ENCODE data around the gene RSPH6A. TPM values are rescaled to one million over a fixed set of nuclear protein-coding genes. Genes with fewer than 3 reads are reported as not detected.
A peak's percentile ranks its signal among the peaks of the same experiment; 100 is the strongest.

The RSPH6A gene
- total and polyA plus RNA-seq, 2 of the 13 experiments (the other 11 are each of a cell fraction or from before 2014, with no cell fraction given): 0.07 TPM; not detected in 1

DNA sequence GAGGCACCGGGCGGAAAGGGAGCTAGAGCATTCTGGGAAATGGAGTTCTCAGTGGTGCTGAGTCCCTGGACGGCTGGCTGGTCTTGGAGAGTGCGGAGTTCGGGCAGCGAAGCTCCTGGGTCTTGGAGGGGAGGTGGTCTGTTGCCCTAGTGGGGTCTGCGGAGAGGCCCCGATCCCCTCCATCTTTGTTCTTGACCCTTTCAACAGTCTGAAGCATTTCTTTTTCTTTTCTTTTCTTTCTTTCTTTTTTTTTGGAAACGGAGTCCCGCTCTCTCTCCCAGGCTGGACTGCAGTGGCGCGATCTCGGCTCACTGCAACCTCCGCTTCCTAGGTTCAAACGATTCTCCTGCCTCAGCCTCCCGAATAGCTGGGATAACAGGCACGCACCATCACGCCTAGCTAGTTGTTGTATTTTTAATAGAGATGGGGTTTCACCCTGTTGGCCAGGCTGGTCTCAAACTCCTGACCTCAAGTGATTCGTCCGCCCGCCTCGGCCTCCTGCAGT, 48.3 kb upstream of the RSPH6A start (continued):
- TF ChIP-seq SIN3A (IDR thresholded peaks at IDR 0.05; ENCODE audit: borderline replicate concordance, low read depth, low read length) (peak; percentile 34; the same call in 1 of the 2 replicates), TBX2 (CRISPR knock-in tag; IDR thresholded peaks at IDR 0.05; ENCODE audit: borderline replicate concordance) (0 out of 2 replicates have a peak, but pooled peaks have one; percentile 16), ATRX (CRISPR knock-in tag; IDR thresholded peaks at IDR 0.05; ENCODE audit: borderline replicate concordance) (no peak), ZNF501 (CRISPR knock-in tag; IDR thresholded peaks at IDR 0.05) (peak; percentile 55; the same call in 1 of the 2 replicates), YEATS4 (CRISPR knock-in tag; IDR thresholded peaks at IDR 0.05; ENCODE audit: borderline replicate concordance) (no peak), KAT8 (CRISPR knock-in tag; IDR thresholded peaks at IDR 0.05) (peak; percentile 47; the same call in 1 of the 2 replicates), ELF4 (CRISPR knock-in tag; IDR thresholded peaks at IDR 0.05; ENCODE audit: borderline replicate concordance) (peak; percentile 66; the same call in 1 of the 2 replicates)

DNA sequence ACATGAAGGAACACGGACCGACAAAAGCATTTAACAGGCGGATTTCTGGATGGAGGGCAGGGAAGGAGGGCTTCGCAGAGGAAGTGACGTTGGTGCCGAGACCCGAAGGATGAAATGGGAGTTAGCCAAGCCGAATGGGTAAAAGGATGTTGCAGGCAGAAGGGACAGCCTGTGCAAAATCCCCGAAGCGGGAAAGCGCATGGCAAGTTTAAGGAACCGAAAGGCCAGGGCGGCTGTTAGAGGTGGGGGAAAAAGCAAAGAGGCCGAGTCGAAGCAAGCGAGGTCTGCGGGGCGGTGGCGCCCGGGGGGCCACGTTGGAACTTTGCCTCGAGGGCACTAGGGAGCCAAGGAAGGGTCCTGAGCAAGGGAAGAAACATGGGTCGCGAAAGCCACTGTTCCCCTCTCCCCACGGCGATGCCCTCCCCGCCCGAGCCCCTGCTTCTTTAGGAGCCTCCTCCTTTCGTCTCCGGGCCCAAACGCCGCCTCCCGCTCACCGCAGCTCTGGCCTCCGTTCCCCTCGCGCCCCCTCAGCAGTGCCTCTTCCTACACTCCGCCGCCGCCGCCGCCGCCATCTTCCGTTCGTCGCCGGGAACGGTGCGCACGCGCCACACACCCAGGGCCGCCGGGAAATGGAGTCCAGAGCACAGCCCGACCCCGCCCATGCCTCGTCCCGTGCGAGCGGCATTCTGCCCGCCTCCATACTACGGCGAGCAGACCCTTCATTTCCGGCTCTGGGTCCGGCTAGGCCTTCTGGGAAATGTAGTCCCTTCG, 47.6 kb upstream of the RSPH6A start, which contains the start of gene SYMPK:
Gene SYMPK, minus strand, starts transcription at position 584 of the 771 bp plus-strand sequence. CDS start 8,652 bp downstream, outside the sequence.
- H3K27ac ChIP-seq (ENCODE audit: extremely low read length, insufficient read depth, low read length): peak within 1 kb of the TSS; percentile 71
- H3K4me3 ChIP-seq (replicated peaks in 1 of 3; ENCODE audit: insufficient read depth in 1 of 3, low read depth in 2 of 3, low read length in 3 of 3): peak within 1 kb of the TSS; percentile 92 to 97 (median 93)
- in situ Hi-C loops (cut with HindIII; ENCODE audit: extremely low pct_ligation_motif_present, low pct_unique_long_range_greater_than_20kb) (no loop called here), intact Hi-C loops (cut with micrococcal nuclease; ENCODE audit: unreplicated experiment) (loop anchor here (1.0 kb wide), 2 partner anchors 12 to 21 kb away; no protein-coding TSS in a partner anchor)
- DNase-seq (ENCODE audit: low spot score) (peak; percentile 98), ATAC-seq (peak; percentile 93), FAIRE-seq (peak; percentile 90)
- WGBS (ENCODE audit: low lambda C conversion rate): under 1% methylated on average over 51 of the region's 65 CpGs
- TSS peak; percentile 70 for BruUV-seq (replicated peaks)
- H3K4me2 ChIP-seq (ENCODE audit: low read depth, low read length): peak within 1 kb of the TSS; percentile 84
- H3K79me2 ChIP-seq (ENCODE audit: insufficient read depth, low read length): peaks cover 64% of the 10 kb centered on the region
- H3K9ac ChIP-seq (ENCODE audit: insufficient read depth, low read depth, low read length): peak within 1 kb of the TSS; percentile 86
- no peaks in the 10 kb centered on the region; a peak in 1 of 5 replicates for H3K27me3 ChIP-seq (ENCODE audit: control insufficient read depth in 1 of 2, insufficient read depth in 2 of 2, low read length in 2 of 2)
- H3K36me3 ChIP-seq (replicated peaks in 1 of 2; ENCODE audit: control insufficient read depth in 1 of 2, insufficient read depth in 2 of 2, low read length in 2 of 2): peaks cover 6 to 13% of the 10 kb centered on the region in 2 experiments; a peak in 3 of 5 replicates
- POLR2A ChIA-PET: interaction anchor here (0.6 to 13.2 kb wide), 17 partner anchors 8 to 1302 kb away, joined by 3 to 388 read pairs (median 5); partner anchors contain the start of genes CCDC61, DMWD, IRF2BP1 and MYPOP
- H3K9me3 ChIP-seq (ENCODE audit: low read length): no peaks in the 10 kb centered on the region
- 0 out of 2 replicates have a peak, but pooled peaks cover 10% of the 10 kb centered on the region for H4K20me1 ChIP-seq (ENCODE audit: insufficient read depth, low read length)
- H2AFZ ChIP-seq (ENCODE audit: low read length): no peak within 1 kb of the TSS
- CTCF ChIA-PET (ENCODE audit: low intra/inter-chr PET ratio, low total read pairs): interaction anchor here (1.1 to 5.8 kb wide), 2 partner anchors 21 to 46 kb away, joined by 4 to 263 read pairs; partner anchors contain the start of gene IRF2BP1
- peaks cover 38% of the 10 kb centered on the region for H3K4me1 ChIP-seq (ENCODE audit: insufficient read depth, low read length)
- no peak for TF ChIP-seq GTF2F1 (IDR thresholded peaks at IDR 0.05; ENCODE audit: low read length)
- TF ChIP-seq, protein P1, sequence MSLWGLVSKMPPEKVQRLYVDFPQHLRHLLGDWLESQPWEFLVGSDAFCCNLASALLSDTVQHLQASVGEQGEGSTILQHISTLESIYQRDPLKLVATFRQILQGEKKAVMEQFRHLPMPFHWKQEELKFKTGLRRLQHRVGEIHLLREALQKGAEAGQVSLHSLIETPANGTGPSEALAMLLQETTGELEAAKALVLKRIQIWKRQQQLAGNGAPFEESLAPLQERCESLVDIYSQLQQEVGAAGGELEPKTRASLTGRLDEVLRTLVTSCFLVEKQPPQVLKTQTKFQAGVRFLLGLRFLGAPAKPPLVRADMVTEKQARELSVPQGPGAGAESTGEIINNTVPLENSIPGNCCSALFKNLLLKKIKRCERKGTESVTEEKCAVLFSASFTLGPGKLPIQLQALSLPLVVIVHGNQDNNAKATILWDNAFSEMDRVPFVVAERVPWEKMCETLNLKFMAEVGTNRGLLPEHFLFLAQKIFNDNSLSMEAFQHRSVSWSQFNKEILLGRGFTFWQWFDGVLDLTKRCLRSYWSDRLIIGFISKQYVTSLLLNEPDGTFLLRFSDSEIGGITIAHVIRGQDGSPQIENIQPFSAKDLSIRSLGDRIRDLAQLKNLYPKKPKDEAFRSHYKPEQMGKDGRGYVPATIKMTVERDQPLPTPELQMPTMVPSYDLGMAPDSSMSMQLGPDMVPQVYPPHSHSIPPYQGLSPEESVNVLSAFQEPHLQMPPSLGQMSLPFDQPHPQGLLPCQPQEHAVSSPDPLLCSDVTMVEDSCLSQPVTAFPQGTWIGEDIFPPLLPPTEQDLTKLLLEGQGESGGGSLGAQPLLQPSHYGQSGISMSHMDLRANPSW (CRISPR knock-in tag; IDR thresholded peaks at IDR 0.05; ENCODE audit: borderline replicate concordance): no peak
- TF ChIP-seq, protein P2, sequence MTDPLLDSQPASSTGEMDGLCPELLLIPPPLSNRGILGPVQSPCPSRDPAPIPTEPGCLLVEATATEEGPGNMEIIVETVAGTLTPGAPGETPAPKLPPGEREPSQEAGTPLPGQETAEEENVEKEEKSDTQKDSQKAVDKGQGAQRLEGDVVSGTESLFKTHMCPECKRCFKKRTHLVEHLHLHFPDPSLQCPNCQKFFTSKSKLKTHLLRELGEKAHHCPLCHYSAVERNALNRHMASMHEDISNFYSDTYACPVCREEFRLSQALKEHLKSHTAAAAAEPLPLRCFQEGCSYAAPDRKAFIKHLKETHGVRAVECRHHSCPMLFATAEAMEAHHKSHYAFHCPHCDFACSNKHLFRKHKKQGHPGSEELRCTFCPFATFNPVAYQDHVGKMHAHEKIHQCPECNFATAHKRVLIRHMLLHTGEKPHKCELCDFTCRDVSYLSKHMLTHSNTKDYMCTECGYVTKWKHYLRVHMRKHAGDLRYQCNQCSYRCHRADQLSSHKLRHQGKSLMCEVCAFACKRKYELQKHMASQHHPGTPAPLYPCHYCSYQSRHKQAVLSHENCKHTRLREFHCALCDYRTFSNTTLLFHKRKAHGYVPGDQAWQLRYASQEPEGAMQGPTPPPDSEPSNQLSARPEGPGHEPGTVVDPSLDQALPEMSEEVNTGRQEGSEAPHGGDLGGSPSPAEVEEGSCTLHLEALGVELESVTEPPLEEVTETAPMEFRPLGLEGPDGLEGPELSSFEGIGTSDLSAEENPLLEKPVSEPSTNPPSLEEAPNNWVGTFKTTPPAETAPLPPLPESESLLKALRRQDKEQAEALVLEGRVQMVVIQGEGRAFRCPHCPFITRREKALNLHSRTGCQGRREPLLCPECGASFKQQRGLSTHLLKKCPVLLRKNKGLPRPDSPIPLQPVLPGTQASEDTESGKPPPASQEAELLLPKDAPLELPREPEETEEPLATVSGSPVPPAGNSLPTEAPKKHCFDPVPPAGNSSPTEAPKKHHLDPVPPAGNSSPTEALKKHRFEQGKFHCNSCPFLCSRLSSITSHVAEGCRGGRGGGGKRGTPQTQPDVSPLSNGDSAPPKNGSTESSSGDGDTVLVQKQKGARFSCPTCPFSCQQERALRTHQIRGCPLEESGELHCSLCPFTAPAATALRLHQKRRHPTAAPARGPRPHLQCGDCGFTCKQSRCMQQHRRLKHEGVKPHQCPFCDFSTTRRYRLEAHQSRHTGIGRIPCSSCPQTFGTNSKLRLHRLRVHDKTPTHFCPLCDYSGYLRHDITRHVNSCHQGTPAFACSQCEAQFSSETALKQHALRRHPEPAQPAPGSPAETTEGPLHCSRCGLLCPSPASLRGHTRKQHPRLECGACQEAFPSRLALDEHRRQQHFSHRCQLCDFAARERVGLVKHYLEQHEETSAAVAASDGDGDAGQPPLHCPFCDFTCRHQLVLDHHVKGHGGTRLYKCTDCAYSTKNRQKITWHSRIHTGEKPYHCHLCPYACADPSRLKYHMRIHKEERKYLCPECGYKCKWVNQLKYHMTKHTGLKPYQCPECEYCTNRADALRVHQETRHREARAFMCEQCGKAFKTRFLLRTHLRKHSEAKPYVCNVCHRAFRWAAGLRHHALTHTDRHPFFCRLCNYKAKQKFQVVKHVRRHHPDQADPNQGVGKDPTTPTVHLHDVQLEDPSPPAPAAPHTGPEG (CRISPR knock-in tag; IDR thresholded peaks at IDR 0.05): no peak

All from HepG2 (cell line).